Measurements from ENCODE around the gene RWDD1. TPM values are rescaled to one million over a fixed set of nuclear protein-coding genes. Genes with fewer than 3 reads are reported as not detected.

The RWDD1 gene, protein sequence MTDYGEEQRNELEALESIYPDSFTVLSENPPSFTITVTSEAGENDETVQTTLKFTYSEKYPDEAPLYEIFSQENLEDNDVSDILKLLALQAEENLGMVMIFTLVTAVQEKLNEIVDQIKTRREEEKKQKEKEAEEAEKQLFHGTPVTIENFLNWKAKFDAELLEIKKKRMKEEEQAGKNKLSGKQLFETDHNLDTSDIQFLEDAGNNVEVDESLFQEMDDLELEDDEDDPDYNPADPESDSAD
- 10 to 100 TPM; 46.7 to 49.1 TPM for total RNA-seq

DNA sequence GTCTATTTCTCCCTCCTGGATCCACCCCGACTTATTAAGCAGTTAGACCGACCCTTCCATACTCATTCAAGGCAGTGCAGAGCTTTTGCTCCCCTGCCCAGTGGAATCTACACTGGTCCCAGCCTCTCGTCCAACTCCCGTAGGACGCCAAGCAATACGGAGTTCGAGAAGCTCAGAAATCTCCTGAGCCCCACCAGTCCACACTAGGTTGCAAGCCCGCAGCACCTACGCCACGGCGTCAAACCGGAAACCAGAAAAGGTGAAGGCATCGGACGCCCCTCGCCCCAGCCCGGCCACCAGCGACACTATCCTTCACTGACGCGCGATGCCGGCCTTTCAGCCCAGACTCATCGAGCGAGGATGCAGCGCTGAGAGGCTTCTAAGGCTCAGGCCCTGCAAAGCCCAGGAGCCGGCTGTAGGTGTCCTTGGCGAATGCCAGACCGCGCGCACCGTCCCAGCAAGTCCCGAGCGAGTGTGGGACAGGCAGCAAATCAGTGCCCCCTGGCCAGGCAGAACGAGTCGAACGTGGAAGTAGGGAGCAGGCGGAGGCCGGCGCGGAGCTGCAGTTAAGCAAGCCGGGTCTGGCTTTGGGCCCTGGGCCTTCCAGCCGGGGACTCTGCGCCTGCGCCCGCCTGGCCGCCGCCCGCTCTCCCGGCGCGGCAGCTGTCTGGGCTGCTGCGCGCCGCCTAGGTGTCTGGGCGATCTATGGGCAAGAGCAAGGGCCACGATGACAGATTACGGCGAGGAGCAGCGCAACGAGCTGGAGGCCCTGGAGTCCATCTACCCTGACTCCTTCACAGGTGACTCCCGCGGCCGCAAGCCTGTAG is at the start of gene RWDD1:
Gene RWDD1 (plus strand): TSS at position 649 of the 827 bp plus-strand sequence. CDS start 79 bp downstream, at position 728.
- Mint-ChIP-seq H3K9me3 (no peaks in the 10 kb centered on the region), H3K4me3 (peak within 1 kb of the TSS; percentile 97), H3K4me1 (ENCODE audit: low read depth) (peaks cover 49% of the 10 kb centered on the region), H3K36me3 (peaks cover 11% of the 10 kb centered on the region), H3K27ac (peak within 1 kb of the TSS; percentile 93), H3K27me3 (no peaks in the 10 kb centered on the region)
- ChIA-PET CTCF (interaction anchor here (0.7 to 4.2 kb wide), 12 partner anchors 8 to 354 kb away, joined by 3 to 29 read pairs (median 6); partner anchors contain the start of gene RSPH4A), POLR2A (interaction anchor here (0.8 to 2.3 kb wide), 11 partner anchors 10 to 471 kb away, joined by 3 to 15 read pairs (median 3); partner anchors contain the start of genes NT5DC1, TSPYL1, TSPYL4 and ZUP1)
- intact Hi-C loops (cut with micrococcal nuclease), result loop anchor here (1.0 to 10.0 kb wide), 10 partner anchors 45 to 1106 kb away; partner anchors contain the start of genes DSE, KPNA5, NUS1 and RSPH4A
- peak; percentile 99 for DNase-seq

DNA sequence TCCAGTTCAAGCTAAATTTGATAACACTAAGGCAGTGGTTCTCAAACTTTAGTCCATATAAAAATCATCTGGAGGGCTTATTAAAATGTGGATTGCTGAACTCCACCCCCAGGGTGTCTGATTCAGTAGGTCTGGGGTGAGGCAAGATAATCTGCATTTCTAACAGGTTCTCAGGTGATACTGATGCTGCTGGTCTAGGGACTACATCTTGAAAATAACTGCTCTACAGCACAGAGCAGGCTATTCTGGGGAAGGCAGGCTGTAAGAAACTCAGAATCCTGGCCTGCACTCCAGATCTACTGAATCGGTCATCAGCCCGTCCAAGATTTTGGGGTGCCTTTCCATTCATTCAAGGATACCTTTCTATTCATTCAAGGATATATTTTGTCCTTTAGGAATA is 48.4 kb upstream of the RWDD1 start:
- DNase-seq, result no peak
- Mint-ChIP-seq H3K9me3 (no peaks in the 10 kb centered on the region), H3K4me3 (no peak overlapping the region), H3K27ac (no peak overlapping the region), H3K27me3 (peaks cover 7% of the 10 kb centered on the region), H3K4me1 (ENCODE audit: low read depth) (no peaks in the 10 kb centered on the region), H3K36me3 (no peaks in the 10 kb centered on the region)
- intact Hi-C loops (cut with micrococcal nuclease), result no loop called here
- ChIA-PET POLR2A (no interaction called here), CTCF (interaction anchor here (0.7 to 1.3 kb wide), 3 partner anchors 9 to 235 kb away, joined by 3 to 4 read pairs (median 4); no protein-coding TSS in a partner anchor)

DNA sequence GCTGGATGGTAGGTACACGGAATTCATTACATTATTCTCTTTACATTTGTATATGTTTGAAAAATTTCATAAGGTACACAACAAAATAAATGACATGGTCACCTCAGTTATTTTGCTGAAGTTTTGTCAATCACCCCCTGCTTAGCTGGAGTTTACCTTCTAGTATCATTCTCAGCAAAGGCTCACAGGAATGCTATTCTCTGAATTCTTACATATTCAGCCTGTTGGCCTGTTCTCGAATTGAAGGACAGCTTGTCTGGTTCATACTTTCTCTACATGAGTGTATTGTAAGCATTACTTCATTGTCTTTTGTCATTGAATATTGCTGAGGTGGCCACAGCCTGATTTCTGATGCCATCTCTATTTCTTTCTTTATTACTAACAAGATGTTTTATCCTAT is 47.1 kb upstream of the RWDD1 start:
- H3K27me3 Mint-ChIP-seq, result peaks cover 1% of the 10 kb centered on the region
- ChIA-PET CTCF (no interaction called here), POLR2A (no interaction called here)
- no peaks in the 10 kb centered on the region for H3K36me3 Mint-ChIP-seq
- H3K4me1 Mint-ChIP-seq (ENCODE audit: low read depth), result no peaks in the 10 kb centered on the region
- H3K27ac Mint-ChIP-seq, result no peak overlapping the region
- no peak for DNase-seq
- no peaks in the 10 kb centered on the region for H3K9me3 Mint-ChIP-seq
- H3K4me3 Mint-ChIP-seq, result no peak overlapping the region
- intact Hi-C loops (cut with micrococcal nuclease), result no loop called here

DNA sequence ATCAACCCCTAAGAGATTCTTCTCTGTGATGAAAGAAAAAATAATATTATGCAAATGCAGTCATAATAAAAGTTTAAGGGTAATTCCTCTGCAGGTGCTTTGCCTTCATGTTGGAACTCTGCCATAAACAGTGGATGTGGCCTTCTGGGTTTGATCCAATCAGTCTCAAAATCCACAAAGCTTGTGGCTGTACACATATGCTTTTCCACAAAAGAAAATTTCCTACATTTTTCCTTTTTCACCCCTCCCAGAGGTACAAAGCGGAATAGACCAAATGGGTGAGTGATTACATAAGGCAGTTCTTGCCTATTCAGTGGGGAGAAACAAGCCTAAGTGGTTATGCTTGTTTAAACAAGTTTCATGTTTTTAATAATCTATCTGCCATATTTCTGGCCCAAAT is 43.2 kb upstream of the RWDD1 start:
- ChIA-PET CTCF (no interaction called here), POLR2A (no interaction called here)
- Mint-ChIP-seq H3K4me1 (ENCODE audit: low read depth) (no peaks in the 10 kb centered on the region), H3K9me3 (no peaks in the 10 kb centered on the region), H3K27ac (no peak overlapping the region), H3K27me3 (peaks cover 10% of the 10 kb centered on the region), H3K4me3 (no peak overlapping the region), H3K36me3 (no peaks in the 10 kb centered on the region)
- DNase-seq, result no peak
- intact Hi-C loops (cut with micrococcal nuclease), result no loop called here

DNA sequence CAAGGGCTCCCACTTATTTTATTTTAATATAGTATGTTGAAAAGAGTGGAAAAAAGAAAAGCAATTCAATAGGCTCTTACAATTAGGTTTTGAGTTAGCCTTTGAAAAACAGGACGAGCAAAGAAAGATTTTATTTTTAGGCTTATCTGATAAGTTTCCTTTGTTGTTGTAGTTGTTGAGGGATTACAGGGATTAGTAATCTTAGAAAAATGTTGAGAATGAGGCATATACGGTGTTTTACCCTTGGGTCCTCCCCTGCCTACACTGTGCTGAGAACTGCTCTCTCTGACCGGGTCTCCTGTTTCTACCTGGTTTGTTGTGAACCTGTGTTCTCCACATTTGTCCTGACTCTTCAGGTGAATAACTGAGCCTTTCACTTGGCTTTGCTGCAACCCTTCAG is 42.5 kb upstream of the RWDD1 start:
- DNase-seq, result no peak
- POLR2A ChIA-PET, result no interaction called here
- intact Hi-C loops (cut with micrococcal nuclease), result no loop called here
- Mint-ChIP-seq H3K27me3 (peaks cover 11% of the 10 kb centered on the region), H3K27ac (no peak overlapping the region), H3K9me3 (no peaks in the 10 kb centered on the region), H3K4me1 (ENCODE audit: low read depth) (no peaks in the 10 kb centered on the region), H3K36me3 (no peaks in the 10 kb centered on the region), H3K4me3 (no peak overlapping the region)
- CTCF ChIA-PET, result interaction anchor here (1.4 kb wide), 1 partner anchor 241 kb away, joined by 14 read pairs; no protein-coding TSS in a partner anchor

DNA sequence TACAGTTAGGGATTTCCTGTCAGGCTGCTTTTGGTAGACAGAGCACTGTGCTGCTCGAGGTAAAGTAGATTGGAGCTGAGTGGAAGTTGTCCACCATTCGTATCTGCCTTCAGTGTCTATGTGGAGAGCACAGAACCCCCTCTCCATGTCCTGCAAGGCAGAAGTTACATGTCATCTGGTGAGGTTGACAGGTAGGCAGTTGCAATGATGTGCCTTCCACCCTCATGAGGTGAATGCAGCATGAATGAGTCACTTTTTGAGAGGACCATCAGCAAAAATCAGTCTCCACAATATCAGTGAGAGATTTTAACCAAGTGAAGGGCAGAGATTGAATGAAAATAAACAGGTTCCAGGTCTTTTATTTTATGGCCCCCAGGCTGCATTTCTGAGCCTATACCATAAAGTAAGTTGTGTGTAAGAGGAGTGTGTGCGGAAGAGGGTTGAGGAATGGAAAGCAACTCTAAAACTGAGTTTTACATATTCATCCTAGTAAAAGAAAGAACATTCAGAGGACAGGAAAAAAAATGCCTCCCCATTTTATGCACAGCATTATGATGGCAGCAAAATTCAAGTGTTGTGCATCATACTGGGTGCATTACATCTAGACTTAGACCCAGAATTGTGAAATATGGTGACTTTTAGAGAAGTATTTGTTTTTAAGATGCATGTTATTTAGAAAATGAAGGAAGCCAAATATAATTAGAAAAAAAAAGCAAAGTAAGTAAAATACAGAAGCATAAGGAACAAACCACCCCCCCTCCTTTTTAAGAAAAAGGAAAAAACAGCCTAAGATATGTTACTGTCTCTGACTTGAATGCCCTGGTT is 41.6 kb upstream of the RWDD1 start:
- intact Hi-C loops (cut with micrococcal nuclease), result no loop called here
- Mint-ChIP-seq H3K4me3 (no peak overlapping the region), H3K36me3 (no peaks in the 10 kb centered on the region), H3K27me3 (peaks cover 12% of the 10 kb centered on the region), H3K27ac (no peak overlapping the region), H3K4me1 (ENCODE audit: low read depth) (no peaks in the 10 kb centered on the region), H3K9me3 (no peaks in the 10 kb centered on the region)
- ChIA-PET POLR2A (no interaction called here), CTCF (interaction anchor here (1.2 to 1.4 kb wide), 2 partner anchors 242 kb away, joined by 4 to 14 read pairs; no protein-coding TSS in a partner anchor)
- no peak for DNase-seq

DNA sequence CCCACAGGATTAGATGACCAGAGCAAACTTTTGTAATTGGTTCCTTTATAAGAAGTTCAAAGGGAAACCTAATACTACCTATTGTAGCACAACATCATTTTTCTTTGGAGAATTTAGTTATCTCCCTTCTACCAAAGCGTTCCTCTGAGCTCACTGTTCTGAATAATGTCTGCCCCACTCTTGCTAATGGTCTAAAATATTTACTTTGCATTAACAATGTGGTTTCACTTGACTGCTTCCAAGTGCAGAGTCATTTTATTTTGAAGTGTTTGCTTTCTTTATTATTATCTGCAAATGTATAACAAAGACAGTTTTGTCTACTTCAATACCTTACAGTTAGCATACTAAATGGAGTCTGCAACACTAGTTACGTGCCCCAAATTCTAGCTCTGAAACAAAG is 40.9 kb upstream of the RWDD1 start:
- Mint-ChIP-seq H3K27me3 (peaks cover 12% of the 10 kb centered on the region), H3K9me3 (no peaks in the 10 kb centered on the region), H3K36me3 (no peaks in the 10 kb centered on the region), H3K4me1 (ENCODE audit: low read depth) (no peaks in the 10 kb centered on the region), H3K4me3 (no peak overlapping the region), H3K27ac (no peak overlapping the region)
- DNase-seq, result no peak
- POLR2A ChIA-PET, result no interaction called here
- CTCF ChIA-PET, result interaction anchor here (1.2 kb wide), 1 partner anchor 243 kb away, joined by 4 read pairs; no protein-coding TSS in a partner anchor
- intact Hi-C loops (cut with micrococcal nuclease), result no loop called here

DNA sequence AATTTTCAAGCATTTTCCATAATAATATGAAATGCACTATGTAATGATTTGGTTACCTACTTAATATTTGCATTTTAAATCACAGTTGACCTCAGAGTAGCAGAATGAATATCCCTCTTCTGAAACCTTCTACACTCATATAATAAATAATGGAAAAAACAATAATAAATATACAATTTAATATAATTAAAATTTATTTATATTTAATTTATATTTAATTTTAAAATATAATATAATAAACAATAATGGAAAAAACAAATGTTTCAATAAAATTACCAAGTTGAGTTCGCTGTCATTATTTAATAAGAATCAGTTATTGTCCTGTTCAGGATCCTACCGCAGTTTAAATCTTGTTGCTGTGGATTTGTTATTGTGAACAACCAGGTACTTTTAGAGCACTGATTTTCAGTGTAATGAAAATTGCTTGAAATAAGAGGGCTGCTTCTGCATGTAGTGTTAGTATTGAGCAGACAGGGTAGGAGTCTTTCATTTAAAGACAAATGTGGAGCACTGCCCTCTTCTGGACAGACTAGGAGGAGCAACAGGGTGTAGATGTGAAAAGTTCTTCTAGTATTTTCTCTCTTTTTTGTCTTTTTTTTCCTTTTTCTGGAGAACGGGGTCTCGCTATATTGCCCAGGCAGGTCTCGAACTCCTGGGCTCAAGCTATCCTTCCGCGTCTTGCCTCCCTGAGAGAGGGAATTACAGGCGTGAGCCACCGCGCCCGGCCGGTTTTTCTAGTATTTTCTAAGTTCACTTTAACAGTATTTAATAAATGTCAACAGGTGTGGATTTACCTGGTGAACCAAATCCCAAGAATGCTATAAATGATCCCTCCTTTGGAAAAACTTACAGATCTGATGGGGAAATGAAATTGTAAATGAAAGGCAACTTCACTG is 39.4 kb upstream of the RWDD1 start:
- peak; percentile 64 for DNase-seq
- Mint-ChIP-seq H3K4me3 (no peak overlapping the region), H3K36me3 (no peaks in the 10 kb centered on the region), H3K27me3 (peaks cover 12% of the 10 kb centered on the region), H3K27ac (no peak overlapping the region), H3K4me1 (ENCODE audit: low read depth) (no peaks in the 10 kb centered on the region), H3K9me3 (no peaks in the 10 kb centered on the region)
- POLR2A ChIA-PET, result no interaction called here
- CTCF ChIA-PET, result interaction anchor here (0.6 to 4.5 kb wide), 10 partner anchors 9 to 313 kb away, joined by 3 to 82 read pairs (median 4); partner anchors contain the start of genes TRAPPC3L and TSPYL1
- intact Hi-C loops (cut with micrococcal nuclease), result loop anchor here (1.0 to 2.0 kb wide), 4 partner anchors 88 to 315 kb away; no protein-coding TSS in a partner anchor

DNA sequence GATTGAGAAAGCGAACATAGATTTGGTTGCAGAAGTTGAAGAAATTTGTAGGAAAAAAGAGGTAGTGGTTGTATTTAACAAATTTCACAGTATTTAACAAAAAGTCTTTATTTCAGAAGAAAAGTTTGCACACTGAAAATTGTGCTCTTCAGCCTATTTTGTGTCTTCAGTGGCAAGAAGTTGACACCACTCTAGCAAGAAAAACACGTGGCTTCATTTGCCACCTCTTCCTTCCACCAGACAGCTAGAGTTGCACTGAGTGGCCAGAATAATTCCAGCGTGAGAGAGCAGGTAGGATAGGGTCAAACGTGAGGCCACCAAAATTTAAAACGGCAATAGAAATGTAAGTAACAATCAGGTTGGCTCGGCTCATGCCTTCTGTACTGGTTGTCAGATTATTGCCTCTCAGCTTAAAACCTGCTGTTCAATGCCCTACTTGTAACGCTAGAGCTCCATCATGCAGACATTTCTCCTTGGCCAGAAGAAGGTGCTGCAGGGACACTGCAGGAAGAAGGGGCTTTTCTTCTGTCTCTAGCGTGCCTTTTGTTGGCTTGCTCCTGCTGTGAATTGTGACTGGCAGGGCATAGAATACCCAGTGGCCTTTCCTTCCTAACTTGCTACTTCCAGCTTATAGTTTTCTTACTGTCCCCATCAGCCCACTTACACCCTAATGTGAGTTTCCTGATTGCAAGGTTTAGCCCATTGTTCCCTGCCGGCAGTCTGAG is 37.9 kb upstream of the RWDD1 start:
- Mint-ChIP-seq H3K27ac (no peak overlapping the region), H3K4me1 (ENCODE audit: low read depth) (no peaks in the 10 kb centered on the region), H3K4me3 (no peak overlapping the region), H3K36me3 (no peaks in the 10 kb centered on the region), H3K27me3 (peaks cover 12% of the 10 kb centered on the region), H3K9me3 (no peaks in the 10 kb centered on the region)
- ChIA-PET POLR2A (no interaction called here), CTCF (interaction anchor here (0.7 to 4.5 kb wide), 19 partner anchors 10 to 316 kb away, joined by 3 to 82 read pairs (median 8); partner anchors contain the start of genes DSE, RWDD1 and TSPYL1)
- DNase-seq, result no peak
- intact Hi-C loops (cut with micrococcal nuclease), result loop anchor here (2.0 kb wide), 1 partner anchor 317 kb away; no protein-coding TSS in a partner anchor

DNA sequence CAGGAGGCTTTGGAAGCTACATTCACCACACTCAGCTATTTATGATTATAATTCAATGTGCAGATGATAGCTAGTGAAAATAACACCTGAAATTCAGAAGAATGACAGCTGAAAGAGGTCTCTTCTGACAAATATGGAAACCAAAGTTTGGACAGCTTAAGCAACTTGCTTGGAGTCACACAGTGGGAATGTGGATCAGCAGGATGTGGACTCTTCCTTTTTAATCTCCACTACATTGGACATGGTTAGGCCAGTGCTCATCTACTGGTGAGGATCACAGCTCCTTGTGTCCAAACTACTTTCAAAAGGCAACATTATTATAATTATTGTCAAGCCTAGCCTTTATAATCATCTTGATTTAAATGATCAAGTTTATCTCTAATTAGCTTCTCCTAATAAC is 36.2 kb upstream of the RWDD1 start:
- Mint-ChIP-seq H3K4me1 (ENCODE audit: low read depth) (no peaks in the 10 kb centered on the region), H3K9me3 (no peaks in the 10 kb centered on the region), H3K27ac (no peak overlapping the region), H3K36me3 (no peaks in the 10 kb centered on the region), H3K4me3 (no peak overlapping the region), H3K27me3 (peaks cover 12% of the 10 kb centered on the region)
- CTCF ChIA-PET, result interaction anchor here (0.9 to 4.5 kb wide), 21 partner anchors 8 to 317 kb away, joined by 3 to 82 read pairs (median 7); partner anchors contain the start of genes CALHM4 and RWDD1
- intact Hi-C loops (cut with micrococcal nuclease), result no loop called here
- POLR2A ChIA-PET, result no interaction called here
- DNase-seq, result no peak

All from activated CD4-positive, alpha-beta memory T cell treated with anti-CD3 and anti-CD28 coated beads for 36 hours (primary cell).